ENCODE results near the gene PRH1. TPM values are rescaled to one million over a fixed set of nuclear protein-coding genes. Genes with fewer than 3 reads are reported as not detected.

PRH1 gene
- total and polyA plus RNA-seq, 2 of the 8 experiments (the other 6 are each of a cell fraction or from before 2014, with no cell fraction given): 4.5 to 6.5 TPM

- no peak for TF ChIP-seq SP1 (IDR thresholded peaks at IDR 0.05; ENCODE audit: low read depth, low read length)
- TF ChIP-seq HDAC2 (IDR thresholded peaks at IDR 0.05; ENCODE audit: borderline replicate concordance in 1 of 2, low read depth in 2 of 2, low read length in 2 of 2): no peak
- no peak for TF ChIP-seq TCF12 (IDR thresholded peaks at IDR 0.05; ENCODE audit: low read depth, low read length)
Measured at GRCh38 chr12:10861366-10861765, 22.7 kb downstream of the PRH1 start (continued).

Data from H1 (cell line).